GM20000 (cell line): Measurements from ENCODE around the gene PABPC3.

Source experiments
- DNase-seq: peaks from one replicate; pipeline ENCODE4 v3.0.0; 2012; ENCODE audit warnings: low spot score
- TF ChIP-seq, protein P1 (sequence below): IDR thresholded peaks from 2 replicates; pipeline ENCODE4 v1.5.1; 2012; ENCODE audit warnings: mild to moderate bottlenecking, control low read depth; ENCODE audit errors: extremely low read depth, missing control alignments

PABPC3 gene

DNA sequence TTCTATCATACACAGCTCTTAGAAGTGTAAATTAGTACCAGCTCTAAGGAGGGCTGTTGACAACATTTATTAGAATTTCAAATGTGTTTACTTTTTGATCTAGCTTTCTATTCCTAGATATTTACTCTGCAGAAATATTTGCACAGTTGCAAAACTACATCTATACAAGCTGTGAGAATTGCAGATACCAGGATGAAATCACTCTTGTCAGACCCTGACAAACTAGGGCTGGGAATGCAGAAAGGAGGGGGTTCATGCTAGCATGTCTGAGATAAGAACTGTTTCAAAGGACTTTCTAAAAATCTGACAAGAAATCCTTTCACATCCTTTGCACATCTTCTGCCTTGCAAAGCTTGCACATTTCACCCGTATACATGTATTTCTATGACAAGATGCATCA, 11.8 kb upstream of the PABPC3 start:
- TF ChIP-seq, protein P1, sequence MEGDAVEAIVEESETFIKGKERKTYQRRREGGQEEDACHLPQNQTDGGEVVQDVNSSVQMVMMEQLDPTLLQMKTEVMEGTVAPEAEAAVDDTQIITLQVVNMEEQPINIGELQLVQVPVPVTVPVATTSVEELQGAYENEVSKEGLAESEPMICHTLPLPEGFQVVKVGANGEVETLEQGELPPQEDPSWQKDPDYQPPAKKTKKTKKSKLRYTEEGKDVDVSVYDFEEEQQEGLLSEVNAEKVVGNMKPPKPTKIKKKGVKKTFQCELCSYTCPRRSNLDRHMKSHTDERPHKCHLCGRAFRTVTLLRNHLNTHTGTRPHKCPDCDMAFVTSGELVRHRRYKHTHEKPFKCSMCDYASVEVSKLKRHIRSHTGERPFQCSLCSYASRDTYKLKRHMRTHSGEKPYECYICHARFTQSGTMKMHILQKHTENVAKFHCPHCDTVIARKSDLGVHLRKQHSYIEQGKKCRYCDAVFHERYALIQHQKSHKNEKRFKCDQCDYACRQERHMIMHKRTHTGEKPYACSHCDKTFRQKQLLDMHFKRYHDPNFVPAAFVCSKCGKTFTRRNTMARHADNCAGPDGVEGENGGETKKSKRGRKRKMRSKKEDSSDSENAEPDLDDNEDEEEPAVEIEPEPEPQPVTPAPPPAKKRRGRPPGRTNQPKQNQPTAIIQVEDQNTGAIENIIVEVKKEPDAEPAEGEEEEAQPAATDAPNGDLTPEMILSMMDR, result no peak
- DNase-seq, result no peak

DNA sequence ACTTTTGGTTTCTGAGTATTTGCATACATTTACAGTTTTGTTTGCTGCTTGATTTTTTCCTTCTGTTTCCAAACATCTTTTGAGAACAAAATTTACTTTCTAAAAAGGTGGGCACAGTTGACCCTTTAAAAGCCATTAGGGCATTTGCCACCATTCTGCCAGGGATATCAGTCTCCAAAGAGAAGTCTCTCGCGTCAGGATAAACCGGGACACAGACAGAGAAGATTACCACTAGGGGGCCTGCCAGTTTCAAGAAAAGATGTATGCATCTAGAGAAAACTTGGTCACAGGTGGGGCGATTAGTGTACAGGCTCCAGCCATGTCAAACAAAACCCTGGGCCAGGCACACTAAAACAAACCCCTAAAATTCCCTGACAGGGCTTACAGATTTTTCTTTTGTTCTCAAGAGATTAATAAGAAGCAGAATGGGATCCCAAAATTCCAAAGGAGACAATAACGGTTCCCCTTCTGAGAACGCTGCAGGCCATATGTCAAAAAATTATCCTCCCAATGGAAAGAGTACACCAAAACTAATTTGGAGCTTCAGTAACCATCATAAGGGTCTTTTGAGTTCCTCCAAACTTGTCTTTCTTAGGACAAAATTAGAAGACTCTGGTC, 10.7 kb upstream of the PABPC3 start:
- peak; percentile 61 for DNase-seq
- TF ChIP-seq, protein P1, result peak; percentile 38

DNA sequence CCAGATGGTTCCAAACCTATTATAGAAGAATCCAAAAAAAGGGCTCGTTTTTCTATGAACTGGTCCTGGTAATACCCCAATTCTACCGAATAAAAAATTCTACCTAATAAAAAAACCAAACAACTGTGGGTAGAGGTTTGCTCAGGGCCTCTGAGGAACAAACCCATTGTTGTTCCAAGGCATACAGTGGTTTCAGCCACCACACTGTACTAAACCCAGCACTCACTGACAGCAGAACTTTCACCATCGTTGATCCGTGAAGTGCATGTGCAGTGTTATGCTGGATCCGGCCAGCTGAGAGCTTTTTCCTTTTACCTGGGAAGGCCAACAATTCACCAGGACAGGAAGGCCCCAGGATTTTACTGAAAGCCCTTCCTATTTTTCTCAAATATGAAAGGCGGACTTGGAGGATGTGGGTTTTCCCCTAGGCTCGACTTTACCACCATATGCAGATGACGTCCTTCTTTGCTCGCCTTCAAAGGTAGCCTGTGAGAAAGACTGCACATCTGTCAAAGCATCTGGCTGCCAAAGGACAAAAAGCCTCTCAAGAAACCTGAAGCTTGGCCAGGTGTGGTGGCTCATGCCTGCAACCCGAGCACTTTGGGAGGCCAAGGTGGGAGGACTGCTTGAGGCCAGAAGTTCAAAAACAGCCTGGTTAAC, 7.2 kb upstream of the PABPC3 start:
- DNase-seq, result no peak
- TF ChIP-seq, protein P1, result no peak

DNA sequence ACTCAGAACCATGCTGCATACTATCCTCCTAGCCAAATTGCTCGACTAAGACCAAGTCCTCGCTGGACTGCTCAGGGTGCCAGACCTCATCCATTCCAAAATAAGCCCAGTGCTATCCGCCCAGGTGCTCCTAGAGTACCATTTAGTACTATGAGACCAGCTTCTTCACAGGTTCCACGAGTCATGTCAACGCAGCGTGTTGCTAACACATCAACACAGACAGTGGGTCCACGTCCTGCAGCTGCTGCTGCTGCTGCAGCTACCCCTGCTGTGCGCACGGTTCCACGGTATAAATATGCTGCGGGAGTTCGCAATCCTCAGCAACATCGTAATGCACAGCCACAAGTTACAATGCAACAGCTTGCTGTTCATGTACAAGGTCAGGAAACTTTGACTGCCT, 1.5 kb downstream of the PABPC3 start:
- TF ChIP-seq, protein P1, result no peak
- DNase-seq, result no peak

DNA sequence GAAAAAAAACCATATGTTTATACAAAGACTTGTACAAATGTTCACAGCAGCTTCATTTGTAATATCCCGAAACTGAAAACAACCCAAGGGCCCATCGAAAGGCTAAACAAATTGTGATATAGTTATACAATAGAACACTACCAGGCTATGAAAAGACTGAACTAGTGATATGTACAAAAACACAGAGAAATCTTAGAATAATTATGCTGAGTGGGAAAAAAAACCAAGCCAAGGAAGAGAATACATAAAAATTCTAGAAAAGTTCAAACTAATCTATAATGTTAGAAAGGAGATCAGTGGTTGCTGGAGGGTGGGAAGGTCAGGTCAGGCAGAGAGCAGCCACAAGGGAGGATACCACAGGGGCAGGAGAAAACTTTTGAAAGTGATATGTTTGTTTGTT, 7.8 kb downstream of the PABPC3 start:
- TF ChIP-seq, protein P1, result no peak
- DNase-seq, result no peak

DNA sequence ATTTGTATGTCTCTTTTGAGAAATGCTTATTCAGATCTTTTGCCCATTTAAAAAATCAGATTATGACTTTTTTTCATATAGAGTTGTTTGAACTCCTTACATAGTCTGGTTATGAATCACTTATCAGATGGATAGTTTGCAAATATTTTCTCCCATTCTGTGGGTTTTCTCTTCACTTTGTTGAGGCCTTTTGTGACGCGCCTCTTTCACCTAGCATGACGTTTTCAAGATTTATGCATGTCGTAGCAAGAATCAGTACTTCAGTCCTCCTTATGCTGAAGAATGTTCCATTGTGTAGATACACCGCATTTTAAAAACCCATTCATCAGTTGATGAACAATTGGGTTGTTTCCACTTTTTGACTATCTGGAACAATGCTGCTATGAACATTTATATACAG, 13.4 kb downstream of the PABPC3 start:
- DNase-seq, result no peak
- TF ChIP-seq, protein P1, result no peak

DNA sequence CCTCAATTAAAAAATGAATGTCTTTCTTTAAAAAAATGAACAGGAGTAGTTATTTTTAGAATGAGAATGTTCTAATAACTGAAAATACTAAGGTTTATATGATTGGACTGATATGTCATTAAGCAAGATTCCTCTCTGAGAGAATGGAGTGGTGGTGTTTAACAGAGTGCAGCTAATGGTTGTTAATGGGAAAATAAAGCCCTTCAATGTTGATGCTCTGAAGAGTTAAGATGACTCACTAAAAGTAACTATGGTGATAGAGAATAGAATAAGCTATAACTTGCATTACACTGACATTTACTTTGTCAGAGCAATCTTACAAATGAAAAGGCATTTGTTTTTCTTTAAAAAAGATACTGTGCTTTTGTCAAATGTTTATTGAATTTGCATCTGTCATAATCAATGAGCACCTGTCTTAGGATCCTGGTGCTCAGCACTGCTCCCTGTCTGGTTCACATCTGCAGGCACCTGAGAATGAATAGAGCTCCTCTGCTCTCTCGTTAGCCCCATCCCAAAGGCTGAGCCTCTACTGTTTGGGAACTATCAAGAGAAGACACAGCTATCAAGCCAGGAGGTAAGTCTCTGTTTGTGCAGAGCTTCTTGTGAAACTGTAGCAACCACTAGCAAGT, 15.1 kb downstream of the PABPC3 start:
- TF ChIP-seq, protein P1, result no peak
- no peak for DNase-seq
